GM21447 (cell line): ENCODE data around the gene TSR3.

Experiments
- ATAC-seq: cut with Tn5 transposase; IDR thresholded peaks from one replicate; pipeline ENCODE4 v1.9.1; 2021; ENCODE audit not compliant: unreplicated experiment

TSR3 gene

GRCh38 chr16:1351582-1352362 is at the start of gene TSR3, which contains the start of gene GNPTG:
Gene TSR3, minus strand, starts transcription at chr16:1351878. Its CDS starts 74 bp downstream, at chr16:1351804.
Gene GNPTG, plus strand, starts transcription at chr16:1351931. Its CDS starts 35 bp downstream, at chr16:1351966.
- ATAC-seq, result peak; percentile 57

- ATAC-seq, result no peak
These were observed 49.5 kb upstream of the TSR3 start for GRCh38 chr16:1401061-1401757.

- ATAC-seq, result no peak
These were observed 47.3 kb upstream of the TSR3 start for GRCh38 chr16:1398826-1399581.

DNA sequence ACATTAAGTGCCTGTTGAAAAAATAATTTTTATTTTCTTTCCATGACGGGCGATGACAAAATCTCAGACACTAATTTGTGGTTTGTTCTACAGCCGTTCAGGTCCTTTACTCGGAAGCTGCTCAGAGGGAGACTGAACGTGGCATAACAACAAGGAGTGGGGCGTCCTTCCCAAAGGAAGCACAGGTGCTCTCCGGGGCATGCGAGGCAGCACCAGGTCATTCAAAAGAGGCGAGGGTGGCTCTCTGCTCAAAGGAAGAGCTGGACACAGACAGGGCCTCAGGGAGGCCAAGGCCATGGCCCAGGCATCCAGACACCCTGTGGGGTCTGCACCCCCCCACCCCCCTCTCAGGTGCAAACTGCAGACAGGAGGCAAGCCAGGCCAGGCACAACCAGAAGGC is 46.7 kb upstream of the TSR3 start:
- no peak for ATAC-seq

- ATAC-seq, result no peak
These were observed 46.1 kb upstream of the TSR3 start for GRCh38 chr16:1397779-1398178.

- no peak for ATAC-seq
These were observed 43.9 kb upstream of the TSR3 start for GRCh38 chr16:1395444-1396031.

DNA sequence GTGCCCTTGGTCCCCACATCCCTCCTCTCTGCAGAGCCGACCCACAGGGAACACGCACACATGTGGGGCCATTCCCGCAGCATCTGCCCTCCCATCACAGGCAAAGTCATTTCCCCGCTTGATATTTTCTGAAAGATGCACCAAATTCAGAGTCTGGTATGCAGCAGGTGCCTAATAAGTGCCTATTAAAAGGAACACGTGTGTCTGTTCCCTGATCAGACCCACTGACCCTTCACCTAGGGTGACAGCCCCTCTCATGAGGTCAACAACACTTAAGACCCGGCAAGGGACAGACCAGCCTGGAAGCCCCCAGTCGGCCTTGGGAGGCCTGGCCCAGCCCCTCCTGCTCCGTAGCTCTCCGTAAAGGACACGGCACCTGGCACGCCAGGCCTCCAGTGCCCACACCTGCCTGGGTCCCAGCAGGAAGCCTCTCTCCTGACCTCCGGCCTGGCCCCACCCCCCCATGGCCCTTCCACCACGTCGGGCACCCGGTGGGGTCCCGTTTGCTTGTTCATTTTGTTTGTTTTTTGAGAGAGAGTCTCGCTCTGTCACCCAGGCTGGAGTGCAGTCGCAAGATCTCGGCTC is 42.8 kb upstream of the TSR3 start:
- ATAC-seq, result no peak

GRCh38 chr16:1393613-1394176 is 42.0 kb upstream of the TSR3 start:
- ATAC-seq, result no peak

- no peak for ATAC-seq
These were observed 41.1 kb upstream of the TSR3 start for GRCh38 chr16:1392826-1393225.

- ATAC-seq, result no peak
These were observed 38.6 kb upstream of the TSR3 start for GRCh38 chr16:1390239-1390779.

DNA sequence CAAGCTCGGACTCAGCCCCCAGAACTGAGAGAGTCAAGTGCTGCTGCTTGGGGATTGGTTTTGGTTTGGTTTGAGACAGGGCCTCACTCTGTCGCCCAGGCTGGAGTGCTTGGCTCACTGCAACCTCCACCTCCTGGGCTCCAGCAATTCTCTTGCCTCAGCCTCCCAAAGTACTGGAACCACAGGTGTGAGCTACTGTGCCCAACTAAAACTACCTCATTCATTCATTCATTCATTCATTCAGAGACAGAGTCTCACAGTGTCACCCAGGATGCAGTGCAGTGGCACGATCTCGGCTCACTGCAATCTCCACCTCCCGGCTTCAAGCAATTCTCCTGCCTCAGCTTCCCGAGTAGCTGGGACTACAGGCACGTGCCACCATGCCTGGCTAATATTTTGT is 38.1 kb upstream of the TSR3 start:
- ATAC-seq, result no peak

GRCh38 chr16:1387331-1387730 is 35.7 kb upstream of the TSR3 start:
- ATAC-seq, result no peak

- ATAC-seq, result no peak
These were observed 33.6 kb upstream of the TSR3 start for GRCh38 chr16:1385232-1385631.

- ATAC-seq, result no peak
These were observed 31.9 kb upstream of the TSR3 start for GRCh38 chr16:1383556-1383955.

DNA sequence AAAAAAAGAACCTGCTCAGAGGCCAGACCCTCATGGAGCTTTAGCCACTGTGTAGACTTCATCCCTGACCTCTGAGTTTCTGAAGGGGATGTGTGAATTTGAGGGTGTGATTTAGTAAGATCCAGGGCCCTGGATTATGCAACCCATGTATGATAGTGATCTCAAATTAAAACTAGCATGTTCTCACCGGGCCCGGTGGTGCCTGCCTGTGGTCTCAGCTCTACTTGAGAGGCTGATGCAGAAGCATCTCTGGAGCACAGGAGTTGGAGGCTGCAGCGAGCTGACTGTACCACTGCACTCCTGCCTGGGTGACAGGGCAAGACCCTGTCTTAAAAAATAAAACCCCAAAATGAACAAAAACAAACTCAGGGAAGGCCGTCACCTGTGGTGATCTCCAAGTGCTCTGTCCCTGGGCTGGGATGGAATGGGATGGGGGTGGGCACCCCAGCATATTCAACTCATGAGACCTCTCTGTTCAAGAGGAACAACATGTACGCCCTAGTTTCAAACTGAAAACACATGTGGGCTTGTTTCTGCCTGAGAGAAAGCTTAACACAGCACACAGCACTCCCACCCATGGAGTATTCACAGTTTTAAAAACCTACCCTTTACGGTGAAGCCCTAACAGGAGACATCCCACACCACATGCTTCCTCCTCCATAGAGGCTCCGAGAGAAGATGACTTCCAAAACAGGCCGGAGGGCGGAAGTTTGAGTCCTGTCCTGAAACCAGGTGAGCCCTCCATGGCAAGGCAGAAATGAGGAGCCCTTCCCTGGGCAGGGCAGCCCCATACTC is 30.1 kb upstream of the TSR3 start:
- ATAC-seq, result no peak

DNA sequence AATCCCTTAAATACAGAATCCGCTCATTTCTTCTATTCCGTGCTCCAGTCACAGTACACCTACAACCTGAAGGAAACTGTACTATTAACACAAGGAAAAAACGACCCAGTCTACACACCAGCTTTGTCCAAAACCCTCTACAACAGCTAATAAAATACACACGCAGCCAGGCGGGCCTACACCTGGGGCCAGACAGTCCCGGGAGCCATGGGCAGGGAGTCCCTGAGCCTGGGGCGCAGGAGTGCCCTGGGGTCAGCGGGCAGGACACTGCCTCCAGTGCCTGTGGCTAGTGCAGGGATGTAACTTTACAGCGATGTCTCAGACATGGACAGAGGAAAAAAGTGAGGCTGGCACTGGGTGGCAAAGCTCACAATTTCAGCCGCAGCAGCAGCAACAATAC is 28.5 kb upstream of the TSR3 start:
- no peak for ATAC-seq

GRCh38 chr16:1379304-1380076 is 27.8 kb upstream of the TSR3 start:
- no peak for ATAC-seq

DNA sequence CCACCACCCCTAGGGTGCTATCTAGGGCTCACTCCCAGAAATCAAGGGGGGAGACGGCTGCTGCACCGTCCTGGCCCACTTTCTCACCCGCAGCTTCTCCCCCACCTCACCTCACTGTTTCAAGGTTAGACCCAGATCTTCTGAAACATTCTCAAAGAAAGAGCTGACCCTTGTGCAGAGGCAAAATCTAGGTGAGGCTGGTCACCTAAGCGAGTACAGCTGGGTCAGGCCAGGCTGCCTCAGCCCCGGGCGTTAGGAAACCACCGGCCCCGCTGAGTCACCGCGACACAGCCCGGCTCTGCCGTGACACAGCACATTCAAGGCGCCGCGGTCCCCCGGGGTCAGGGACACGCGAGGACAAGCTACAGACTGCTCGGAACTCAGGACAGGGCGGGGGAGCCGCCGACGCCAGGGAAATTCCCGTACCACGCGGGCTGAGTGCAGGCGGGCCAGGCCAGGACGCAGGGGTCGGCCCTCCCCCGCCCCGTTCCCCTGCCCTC is 27.2 kb upstream of the TSR3 start:
- no peak for ATAC-seq
